ENCODE data around the gene MTHFD2. TPM values are rescaled to one million over a fixed set of nuclear protein-coding genes. Genes with fewer than 3 reads are reported as not detected.
A peak's percentile ranks its signal among the peaks of the same experiment; 100 is the strongest.

Gene MTHFD2
- total RNA-seq, 1 donor from 2014 or later: 73.5 TPM

DNA sequence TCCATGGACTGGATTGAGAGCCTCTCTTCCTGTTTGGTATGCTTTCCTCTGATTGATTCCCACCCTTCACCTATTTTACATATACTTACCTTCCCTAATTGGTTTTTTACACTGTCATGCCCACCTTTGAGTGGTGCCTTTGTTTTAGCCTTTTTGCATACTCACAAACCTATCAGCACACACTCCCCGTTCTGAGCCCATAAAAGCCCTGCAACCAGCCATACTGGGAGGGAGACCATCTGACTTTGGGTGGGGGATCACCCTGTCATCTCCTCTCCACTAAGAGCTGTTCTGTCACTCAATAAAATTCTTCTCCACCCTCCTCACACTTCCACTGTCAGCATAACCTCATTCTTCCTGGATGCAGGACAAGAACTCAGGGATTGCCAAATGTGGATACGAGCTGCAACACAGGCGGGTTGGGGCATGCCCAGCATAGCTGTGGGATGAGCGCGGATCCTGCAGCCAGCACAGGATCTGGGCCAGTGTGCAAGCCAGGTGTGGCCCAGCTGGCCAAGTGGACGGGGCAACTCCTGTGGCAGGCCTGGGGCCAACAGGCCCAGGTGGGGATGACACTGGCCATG, 10.3 kb upstream of the MTHFD2 start:
- Mint-ChIP-seq H3K4me1 (ENCODE audit: unreplicated experiment) (no peaks in the 10 kb centered on the region), H3K36me3 (no peaks in the 10 kb centered on the region), H3K27me3 (no peaks in the 10 kb centered on the region), H3K27ac (no peak overlapping the region), H3K9me3 (no peaks in the 10 kb centered on the region), H3K4me3 (no peak overlapping the region)
- TF ChIP-seq, protein P1, sequence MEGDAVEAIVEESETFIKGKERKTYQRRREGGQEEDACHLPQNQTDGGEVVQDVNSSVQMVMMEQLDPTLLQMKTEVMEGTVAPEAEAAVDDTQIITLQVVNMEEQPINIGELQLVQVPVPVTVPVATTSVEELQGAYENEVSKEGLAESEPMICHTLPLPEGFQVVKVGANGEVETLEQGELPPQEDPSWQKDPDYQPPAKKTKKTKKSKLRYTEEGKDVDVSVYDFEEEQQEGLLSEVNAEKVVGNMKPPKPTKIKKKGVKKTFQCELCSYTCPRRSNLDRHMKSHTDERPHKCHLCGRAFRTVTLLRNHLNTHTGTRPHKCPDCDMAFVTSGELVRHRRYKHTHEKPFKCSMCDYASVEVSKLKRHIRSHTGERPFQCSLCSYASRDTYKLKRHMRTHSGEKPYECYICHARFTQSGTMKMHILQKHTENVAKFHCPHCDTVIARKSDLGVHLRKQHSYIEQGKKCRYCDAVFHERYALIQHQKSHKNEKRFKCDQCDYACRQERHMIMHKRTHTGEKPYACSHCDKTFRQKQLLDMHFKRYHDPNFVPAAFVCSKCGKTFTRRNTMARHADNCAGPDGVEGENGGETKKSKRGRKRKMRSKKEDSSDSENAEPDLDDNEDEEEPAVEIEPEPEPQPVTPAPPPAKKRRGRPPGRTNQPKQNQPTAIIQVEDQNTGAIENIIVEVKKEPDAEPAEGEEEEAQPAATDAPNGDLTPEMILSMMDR (conservative IDR thresholded peaks at IDR 0.05): no peak
- no peak for DNase-seq (ENCODE audit: extremely low spot score, unreplicated experiment)

DNA sequence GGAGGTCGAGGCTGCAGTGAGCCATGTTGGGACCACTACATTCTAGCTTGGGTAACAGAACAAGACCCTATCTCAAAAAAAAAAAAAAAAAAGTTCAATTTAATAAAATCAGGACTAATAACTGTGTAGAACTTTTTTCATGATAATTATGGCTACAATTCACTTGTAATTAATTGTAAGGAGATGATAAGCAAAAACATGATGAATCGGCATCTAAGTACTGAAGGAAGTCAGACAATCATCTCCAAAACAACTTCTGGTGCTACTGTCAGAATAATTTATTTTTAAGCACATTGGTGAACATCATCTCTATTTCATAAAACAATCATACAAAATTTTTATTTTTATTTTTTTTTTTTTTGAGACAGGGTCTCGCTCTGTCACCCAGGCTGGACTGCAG, 9.7 kb upstream of the MTHFD2 start:
- no peak for DNase-seq (ENCODE audit: extremely low spot score, unreplicated experiment)
- Mint-ChIP-seq H3K27ac (no peak overlapping the region), H3K36me3 (no peaks in the 10 kb centered on the region), H3K27me3 (no peaks in the 10 kb centered on the region), H3K9me3 (no peaks in the 10 kb centered on the region), H3K4me3 (no peak overlapping the region), H3K4me1 (ENCODE audit: unreplicated experiment) (no peaks in the 10 kb centered on the region)
- TF ChIP-seq, protein P1 (conservative IDR thresholded peaks at IDR 0.05): no peak

DNA sequence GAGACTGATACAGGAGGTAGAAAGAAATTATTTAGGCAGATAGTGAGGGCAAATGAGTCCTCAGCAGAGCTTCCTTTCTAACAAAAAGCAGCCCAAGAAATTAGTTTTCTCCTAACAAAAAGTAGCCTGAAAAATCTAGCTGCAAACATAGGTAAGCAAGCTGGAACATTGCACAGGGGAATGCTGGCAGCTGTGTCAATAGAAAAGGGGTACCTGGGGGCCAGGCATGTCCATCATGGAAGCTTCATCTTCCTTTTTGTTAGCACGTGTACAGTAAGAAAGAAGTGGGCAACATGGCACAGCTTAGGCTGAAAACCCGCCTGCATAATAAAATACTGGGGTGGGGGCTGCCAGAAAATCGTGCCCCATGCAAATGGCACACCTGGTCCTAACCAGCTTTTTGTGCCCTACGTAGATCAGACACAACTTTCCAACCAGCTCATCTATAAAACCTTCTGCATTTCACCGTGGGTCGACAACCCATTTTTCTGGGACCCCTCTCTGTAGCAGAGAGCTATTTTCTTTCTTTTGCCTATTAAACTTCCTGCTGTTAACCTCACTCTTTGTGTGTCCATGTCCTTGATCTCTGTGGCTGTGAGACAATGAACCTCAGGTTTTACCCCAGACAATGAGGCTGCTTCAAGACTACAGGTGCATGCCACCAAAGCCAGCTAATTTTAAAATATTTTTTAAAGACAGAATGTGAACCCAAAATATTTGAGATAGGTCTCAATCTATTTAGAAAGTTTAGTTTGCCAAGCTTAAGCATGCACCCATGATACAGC, 6.6 kb upstream of the MTHFD2 start:
- TF ChIP-seq, protein P1 (conservative IDR thresholded peaks at IDR 0.05): no peak
- H3K4me3 Mint-ChIP-seq: no peak overlapping the region
- no peaks in the 10 kb centered on the region for H3K27me3 Mint-ChIP-seq
- H3K27ac Mint-ChIP-seq: no peak overlapping the region
- no peak for DNase-seq (ENCODE audit: extremely low spot score, unreplicated experiment)
- no peaks in the 10 kb centered on the region for H3K36me3 Mint-ChIP-seq
- H3K9me3 Mint-ChIP-seq: no peaks in the 10 kb centered on the region
- H3K4me1 Mint-ChIP-seq (ENCODE audit: unreplicated experiment): no peaks in the 10 kb centered on the region

DNA sequence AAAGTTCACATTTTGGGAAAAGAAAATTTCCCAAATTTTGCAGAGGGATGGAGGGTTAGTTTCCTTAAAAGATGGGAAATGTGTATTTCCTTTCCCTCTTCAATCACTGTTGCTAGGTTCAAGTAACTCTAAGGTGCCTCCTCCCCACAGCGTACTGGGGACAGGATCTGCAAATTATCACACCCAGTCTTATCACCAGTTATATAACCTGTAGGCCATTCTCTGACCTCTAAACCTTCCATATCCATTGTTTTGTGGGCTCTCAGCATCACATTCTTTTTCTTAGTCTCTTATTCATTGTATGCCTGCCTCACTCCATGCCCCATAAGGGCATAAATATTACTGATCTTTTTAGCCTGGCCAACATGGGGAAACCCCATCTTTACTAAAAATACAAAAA, 3.6 kb upstream of the MTHFD2 start:
- H3K27me3 Mint-ChIP-seq: peaks cover 8% of the 10 kb centered on the region
- no peak overlapping the region for H3K4me3 Mint-ChIP-seq
- H3K27ac Mint-ChIP-seq: no peak overlapping the region
- DNase-seq (ENCODE audit: extremely low spot score, unreplicated experiment): no peak
- peaks cover 5% of the 10 kb centered on the region for H3K9me3 Mint-ChIP-seq
- TF ChIP-seq, protein P1 (conservative IDR thresholded peaks at IDR 0.05): no peak
- no peaks in the 10 kb centered on the region for H3K36me3 Mint-ChIP-seq
- H3K4me1 Mint-ChIP-seq (ENCODE audit: unreplicated experiment): peaks cover 13% of the 10 kb centered on the region

DNA sequence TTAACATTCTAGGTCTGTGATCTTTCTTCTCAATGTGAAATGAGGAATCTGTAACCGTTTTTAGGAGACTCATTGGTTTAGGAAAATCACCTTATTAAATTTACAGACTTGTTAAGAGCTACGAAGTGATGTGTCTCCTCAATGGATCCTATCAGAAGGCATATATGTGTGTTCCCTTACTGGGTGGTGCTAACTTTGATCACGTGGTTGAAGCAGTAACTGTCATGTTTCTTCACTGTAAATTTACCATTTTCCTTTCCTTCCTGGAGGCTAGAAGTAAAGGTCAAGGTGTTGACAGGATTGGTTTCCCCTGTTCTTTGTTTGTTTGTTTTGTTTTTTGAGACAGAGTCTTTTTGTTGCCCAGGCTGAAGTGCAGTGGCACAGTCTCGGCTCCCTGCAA, 1.4 kb upstream of the MTHFD2 start:
- DNase-seq (ENCODE audit: extremely low spot score, unreplicated experiment): no peak
- TF ChIP-seq, protein P1 (conservative IDR thresholded peaks at IDR 0.05): no peak
- peaks cover 5% of the 10 kb centered on the region for H3K9me3 Mint-ChIP-seq
- H3K36me3 Mint-ChIP-seq: no peaks in the 10 kb centered on the region
- H3K27me3 Mint-ChIP-seq: peaks cover 8% of the 10 kb centered on the region
- peak overlapping the region; percentile 49 for H3K4me3 Mint-ChIP-seq
- peak overlapping the region; percentile 62 for H3K27ac Mint-ChIP-seq
- H3K4me1 Mint-ChIP-seq (ENCODE audit: unreplicated experiment): peaks cover 26% of the 10 kb centered on the region

Data from type B pancreatic cell (in vitro differentiated cells).